ENCODE measurements around the gene P4HA2. TPM values are rescaled to one million over a fixed set of nuclear protein-coding genes. Genes with fewer than 3 reads are reported as not detected.
A peak's percentile ranks its signal among the peaks of the same experiment; 100 is the strongest.

The P4HA2 gene
- total and polyA plus RNA-seq, 2 of the 8 experiments (the other 6 are each of a cell fraction or from before 2014, with no cell fraction given), result 7.4 to 9.3 TPM

GRCh38 chr5:132227485-132228240 lies at the start of gene P4HA2 (continued):
- no peak for TF ChIP-seq CTCF (IDR thresholded peaks at IDR 0.05; ENCODE audit: control extremely low read depth in 1 of 3, insufficient read depth in 1 of 3, low read depth in 1 of 3, low read length in 3 of 3)
- TF ChIP-seq CHD2 (IDR thresholded peaks at IDR 0.05; ENCODE audit: low read length), result no peak
- no peak for TF ChIP-seq SIRT6 (IDR thresholded peaks at IDR 0.05; ENCODE audit: low read length)
- TF ChIP-seq CREB1 (IDR thresholded peaks at IDR 0.05), result 0 out of 2 replicates have a peak, but pooled peaks have one; percentile 7
- TF ChIP-seq CTBP2 (IDR thresholded peaks at IDR 0.05; ENCODE audit: borderline replicate concordance, insufficient read depth, insufficient read length, low read length), result no peak
- no peak for TF ChIP-seq EGR1 (IDR thresholded peaks at IDR 0.05; ENCODE audit: borderline replicate concordance, low read depth, low read length)
- no peak for TF ChIP-seq RXRA (IDR thresholded peaks at IDR 0.05; ENCODE audit: insufficient read depth, low read depth, low read length)
- no peak for TF ChIP-seq CBX8 (IDR thresholded peaks at IDR 0.05; ENCODE audit: borderline replicate concordance, low read depth, low read length)
- TF ChIP-seq SIN3A (conservative IDR thresholded peaks at IDR 0.05 in 1 of 2, IDR thresholded peaks at IDR 0.05 in 1 of 2; ENCODE audit: low read depth in 1 of 2, low read length in 2 of 2), result 0 out of 4 replicates have a peak, but pooled peaks of 1 of the 2 experiments have one; percentile 19
- no peak for TF ChIP-seq SP4 (IDR thresholded peaks at IDR 0.05; ENCODE audit: low read length)
- TF ChIP-seq KDM1A (IDR thresholded peaks at IDR 0.05; ENCODE audit: borderline replicate concordance, low read length), result no peak
- no peak for TF ChIP-seq HDAC2 (IDR thresholded peaks at IDR 0.05; ENCODE audit: borderline replicate concordance in 1 of 2, low read depth in 2 of 2, low read length in 2 of 2)
- no peak for TF ChIP-seq SRF (IDR thresholded peaks at IDR 0.05; ENCODE audit: low read depth, low read length)
- TF ChIP-seq CEBPB (IDR thresholded peaks at IDR 0.05; ENCODE audit: low read depth, low read length), result no peak

Data from H1 (cell line).